OCI-LY1 (cell line): ENCODE data around the gene PYGB.

Experiments used
- H2AFZ ChIP-seq: fragments of 200-600 bp; sonication (generic), shearing (Covaris generic); 2 replicates; pipeline ENCODE4 v1.6.0; 2014; ENCODE audit warnings: antibody characterized with exemption, mild to moderate bottlenecking, low read length
- H3F3A ChIP-seq: fragments of 200-600 bp; sonication (generic), shearing (Covaris generic); 2 replicates; pipeline ENCODE4 v1.6.0; 2014; ENCODE audit warnings: mild to moderate bottlenecking, antibody characterized with exemption, low read length, moderate library complexity; ENCODE audit not compliant: insufficient read depth
- H3K27ac ChIP-seq: fragments of 200-600 bp; sonication (generic); 2 replicates; pipeline ENCODE4 v1.5.1; 2014; ENCODE audit warnings: low read length, mixed run types, mild to moderate bottlenecking, low read depth; ENCODE audit not compliant: poor library complexity, severe bottlenecking
- H3K27me3 ChIP-seq: fragments of 200-600 bp; sonication (generic); 2 replicates; pipeline ENCODE4 v1.6.0; 2014; ENCODE audit warnings: antibody characterized with exemption, mild to moderate bottlenecking, low read length, moderate library complexity; ENCODE audit not compliant: insufficient read depth
- H3K36me3 ChIP-seq: fragments of 200-600 bp; sonication (generic); 2 replicates; pipeline ENCODE4 v1.6.1; 2014; ENCODE audit warnings: mild to moderate bottlenecking, antibody characterized with exemption, low read length, moderate library complexity, mixed read lengths; ENCODE audit not compliant: insufficient read depth
- H3K4me1 ChIP-seq: fragments of 200-600 bp; sonication (generic); 2 replicates; pipeline ENCODE4 v1.5.1; 2014; ENCODE audit warnings: mild to moderate bottlenecking, low read length, moderate library complexity; ENCODE audit not compliant: insufficient read depth, severe bottlenecking
- H3K4me2 ChIP-seq: fragments of 200-600 bp; sonication (generic), shearing (Covaris generic); 2 replicates; pipeline ENCODE4 v1.6.1; 2014; ENCODE audit warnings: low read length
- H3K4me3 ChIP-seq: fragments of 200-600 bp; sonication (generic); 2 replicates; pipeline ENCODE4 v1.5.1; 2014; ENCODE audit warnings: low read length, low read depth, mild to moderate bottlenecking, mixed read lengths; ENCODE audit not compliant: poor library complexity, severe bottlenecking
- H3K79me2 ChIP-seq: fragments of 200-600 bp; shearing (Covaris generic); 2 replicates; pipeline ENCODE4 v1.6.1; 2016; ENCODE audit warnings: mixed run types, low read length, mixed read lengths; ENCODE audit not compliant: insufficient read depth
- H3K9ac ChIP-seq: fragments of 200-600 bp; sonication (generic), shearing (Covaris generic); 2 replicates; pipeline ENCODE4 v1.6.1; 2014; ENCODE audit warnings: mild to moderate bottlenecking, low read length, mixed read lengths
- H3K9me2 ChIP-seq: fragments of 200-600 bp; sonication (generic), shearing (Covaris generic); 2 replicates; pipeline ENCODE4 v1.6.1; 2014; ENCODE audit warnings: low read depth, mild to moderate bottlenecking, low read length, mixed read lengths
- H3K9me3 ChIP-seq: fragments of 200-600 bp; shearing (Covaris generic); 2 replicates; pipeline ENCODE4 v1.6.1; 2014; ENCODE audit warnings: low read length, mixed read lengths
- H4K20me1 ChIP-seq: fragments of 200-600 bp; sonication (generic), shearing (Covaris generic); 2 replicates; pipeline ENCODE4 v1.6.0; 2016; ENCODE audit warnings: mild to moderate bottlenecking, low read length; ENCODE audit not compliant: insufficient read depth
- EZH2 ChIP-seq: fragments of 200-600 bp; sonication (generic), shearing (Covaris generic); IDR thresholded peaks from 2 replicates; pipeline ENCODE4 v1.8.0; 2017; ENCODE audit warnings: borderline replicate concordance, mixed run types, mild to moderate bottlenecking, antibody characterized with exemption, low read length, moderate library complexity, mixed read lengths
- TF ChIP-seq, protein P1 (sequence below): fragments of 200-600 bp; sonication (generic), shearing (Covaris generic); IDR thresholded peaks from 2 replicates; pipeline ENCODE4 v1.5.1; 2017; ENCODE audit warnings: mild to moderate bottlenecking, antibody characterized with exemption, low read length, moderate library complexity, mixed read lengths

Gene PYGB

GRCh38 chr20:25257130-25257529 lies 9.2 kb downstream of the PYGB start:
- no peak overlapping the region for H3K9ac ChIP-seq
- no peaks in the 10 kb centered on the region for H3K4me1 ChIP-seq
- H3K36me3 ChIP-seq: peaks cover 25% of the 10 kb centered on the region
- no peaks in the 10 kb centered on the region for H4K20me1 ChIP-seq
- TF ChIP-seq EZH2: no peak
- TF ChIP-seq, protein P1, sequence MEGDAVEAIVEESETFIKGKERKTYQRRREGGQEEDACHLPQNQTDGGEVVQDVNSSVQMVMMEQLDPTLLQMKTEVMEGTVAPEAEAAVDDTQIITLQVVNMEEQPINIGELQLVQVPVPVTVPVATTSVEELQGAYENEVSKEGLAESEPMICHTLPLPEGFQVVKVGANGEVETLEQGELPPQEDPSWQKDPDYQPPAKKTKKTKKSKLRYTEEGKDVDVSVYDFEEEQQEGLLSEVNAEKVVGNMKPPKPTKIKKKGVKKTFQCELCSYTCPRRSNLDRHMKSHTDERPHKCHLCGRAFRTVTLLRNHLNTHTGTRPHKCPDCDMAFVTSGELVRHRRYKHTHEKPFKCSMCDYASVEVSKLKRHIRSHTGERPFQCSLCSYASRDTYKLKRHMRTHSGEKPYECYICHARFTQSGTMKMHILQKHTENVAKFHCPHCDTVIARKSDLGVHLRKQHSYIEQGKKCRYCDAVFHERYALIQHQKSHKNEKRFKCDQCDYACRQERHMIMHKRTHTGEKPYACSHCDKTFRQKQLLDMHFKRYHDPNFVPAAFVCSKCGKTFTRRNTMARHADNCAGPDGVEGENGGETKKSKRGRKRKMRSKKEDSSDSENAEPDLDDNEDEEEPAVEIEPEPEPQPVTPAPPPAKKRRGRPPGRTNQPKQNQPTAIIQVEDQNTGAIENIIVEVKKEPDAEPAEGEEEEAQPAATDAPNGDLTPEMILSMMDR: no peak
- H3K9me2 ChIP-seq: no peaks in the 10 kb centered on the region
- H3K9me3 ChIP-seq: no peaks in the 10 kb centered on the region
- H3F3A ChIP-seq: no peaks in the 10 kb centered on the region
- no peak overlapping the region for H2AFZ ChIP-seq
- H3K27ac ChIP-seq: no peak overlapping the region
- no peak overlapping the region for H3K4me3 ChIP-seq
- peaks cover 14% of the 10 kb centered on the region for H3K79me2 ChIP-seq
- no peak overlapping the region for H3K4me2 ChIP-seq
- no peaks in the 10 kb centered on the region for H3K27me3 ChIP-seq

- no peaks in the 10 kb centered on the region for H3K4me1 ChIP-seq
- H3K36me3 ChIP-seq: peaks cover 17% of the 10 kb centered on the region
- H3K9ac ChIP-seq: no peak overlapping the region
- no peak overlapping the region for H3K4me3 ChIP-seq
- TF ChIP-seq, protein P1: no peak
- TF ChIP-seq EZH2: no peak
- no peak overlapping the region for H2AFZ ChIP-seq
- no peaks in the 10 kb centered on the region for H3K9me2 ChIP-seq
- no peaks in the 10 kb centered on the region for H3K27me3 ChIP-seq
- peaks cover 7% of the 10 kb centered on the region for H3K79me2 ChIP-seq
- no peak overlapping the region for H3K27ac ChIP-seq
- no peak overlapping the region for H3K4me2 ChIP-seq
- H3K9me3 ChIP-seq: no peaks in the 10 kb centered on the region
- no peaks in the 10 kb centered on the region for H4K20me1 ChIP-seq
- H3F3A ChIP-seq: no peaks in the 10 kb centered on the region
Measured at GRCh38 chr20:25257756-25258475, 10.0 kb downstream of the PYGB start.

DNA sequence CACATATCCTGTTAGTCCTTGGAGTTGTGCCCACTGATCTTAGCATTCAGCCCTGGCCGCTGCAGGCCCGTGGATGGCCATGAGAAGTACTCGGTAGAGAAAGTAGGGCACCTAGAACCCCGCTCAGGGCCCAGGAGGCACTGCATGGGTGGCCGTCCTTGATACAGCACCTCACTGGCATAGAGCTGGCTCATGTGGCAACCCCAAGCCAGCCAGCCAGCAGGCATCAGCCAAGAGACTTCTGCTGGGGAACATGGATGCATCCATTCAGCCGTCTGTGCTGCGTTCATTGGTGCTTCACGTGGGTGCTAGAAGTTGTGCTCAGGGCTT lies 10.6 kb downstream of the PYGB start:
- H2AFZ ChIP-seq: no peak overlapping the region
- H3K4me2 ChIP-seq: no peak overlapping the region
- H3K27ac ChIP-seq: no peak overlapping the region
- H3K9me3 ChIP-seq: no peaks in the 10 kb centered on the region
- H3K36me3 ChIP-seq: peaks cover 16% of the 10 kb centered on the region
- H3K9me2 ChIP-seq: no peaks in the 10 kb centered on the region
- H3K79me2 ChIP-seq: 0 out of 2 replicates have a peak, but pooled peaks cover 6% of the 10 kb centered on the region
- no peak for TF ChIP-seq EZH2
- TF ChIP-seq, protein P1: no peak
- H3K27me3 ChIP-seq: no peaks in the 10 kb centered on the region
- H3K9ac ChIP-seq: no peak overlapping the region
- no peaks in the 10 kb centered on the region for H3F3A ChIP-seq
- no peaks in the 10 kb centered on the region for H3K4me1 ChIP-seq
- no peak overlapping the region for H3K4me3 ChIP-seq
- H4K20me1 ChIP-seq: no peaks in the 10 kb centered on the region
